ENCODE measurements around the gene ARL3.

ARL3 gene

DNA sequence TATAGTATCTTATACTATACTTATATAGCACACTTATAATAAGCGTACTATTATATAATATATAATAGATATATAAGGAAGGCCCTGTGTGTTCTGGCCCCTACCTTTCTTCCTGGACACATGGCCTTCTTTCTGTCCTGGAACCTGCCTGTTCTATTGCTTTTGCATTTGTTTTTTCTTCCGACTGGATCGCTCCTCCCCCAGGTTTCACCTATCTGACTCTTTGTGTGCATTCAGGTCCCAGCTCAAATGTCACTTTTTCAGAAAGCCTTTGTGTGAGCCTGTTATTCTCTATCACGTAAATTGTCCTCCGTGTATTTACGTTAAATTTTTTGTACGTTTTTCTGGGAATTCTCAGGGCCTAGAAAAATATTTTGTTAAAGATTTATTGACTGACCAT lies 72.8 kb downstream of the ARL3 start:
- Histone ChIP-seq H3K36me3 (ENCODE audit: insufficient read depth) (no peaks in the 10 kb centered on the region), H3K27me3 (ENCODE audit: insufficient read depth, low read depth) (no peaks in the 10 kb centered on the region; the same call in 1 of the 2 replicates), H2AFZ (ENCODE audit: low read depth) (peak overlapping the region; percentile 93), H3K27ac (peak overlapping the region; percentile 8; the same call in 1 of the 2 replicates), H3K4me1 (ENCODE audit: low read depth, poor library complexity, severe bottlenecking) (peaks cover 7% of the 10 kb centered on the region), H3K79me2 (ENCODE audit: insufficient read depth, low read depth) (peaks cover 27% of the 10 kb centered on the region), H3K9ac (peak overlapping the region; percentile 77; the same call in 1 of the 2 replicates), H3K4me2 (peak overlapping the region; percentile 99), H4K20me1 (ENCODE audit: insufficient read depth) (no peaks in the 10 kb centered on the region), H3K4me3 (IDR thresholded peaks at IDR 0.05; ENCODE audit: insufficient read depth, low read depth, low read length) (no peak overlapping the region)
- TF ChIP-seq, protein P1, sequence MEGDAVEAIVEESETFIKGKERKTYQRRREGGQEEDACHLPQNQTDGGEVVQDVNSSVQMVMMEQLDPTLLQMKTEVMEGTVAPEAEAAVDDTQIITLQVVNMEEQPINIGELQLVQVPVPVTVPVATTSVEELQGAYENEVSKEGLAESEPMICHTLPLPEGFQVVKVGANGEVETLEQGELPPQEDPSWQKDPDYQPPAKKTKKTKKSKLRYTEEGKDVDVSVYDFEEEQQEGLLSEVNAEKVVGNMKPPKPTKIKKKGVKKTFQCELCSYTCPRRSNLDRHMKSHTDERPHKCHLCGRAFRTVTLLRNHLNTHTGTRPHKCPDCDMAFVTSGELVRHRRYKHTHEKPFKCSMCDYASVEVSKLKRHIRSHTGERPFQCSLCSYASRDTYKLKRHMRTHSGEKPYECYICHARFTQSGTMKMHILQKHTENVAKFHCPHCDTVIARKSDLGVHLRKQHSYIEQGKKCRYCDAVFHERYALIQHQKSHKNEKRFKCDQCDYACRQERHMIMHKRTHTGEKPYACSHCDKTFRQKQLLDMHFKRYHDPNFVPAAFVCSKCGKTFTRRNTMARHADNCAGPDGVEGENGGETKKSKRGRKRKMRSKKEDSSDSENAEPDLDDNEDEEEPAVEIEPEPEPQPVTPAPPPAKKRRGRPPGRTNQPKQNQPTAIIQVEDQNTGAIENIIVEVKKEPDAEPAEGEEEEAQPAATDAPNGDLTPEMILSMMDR (conservative IDR thresholded peaks at IDR 0.05; ENCODE audit: low read depth, low read length): no peak

DNA sequence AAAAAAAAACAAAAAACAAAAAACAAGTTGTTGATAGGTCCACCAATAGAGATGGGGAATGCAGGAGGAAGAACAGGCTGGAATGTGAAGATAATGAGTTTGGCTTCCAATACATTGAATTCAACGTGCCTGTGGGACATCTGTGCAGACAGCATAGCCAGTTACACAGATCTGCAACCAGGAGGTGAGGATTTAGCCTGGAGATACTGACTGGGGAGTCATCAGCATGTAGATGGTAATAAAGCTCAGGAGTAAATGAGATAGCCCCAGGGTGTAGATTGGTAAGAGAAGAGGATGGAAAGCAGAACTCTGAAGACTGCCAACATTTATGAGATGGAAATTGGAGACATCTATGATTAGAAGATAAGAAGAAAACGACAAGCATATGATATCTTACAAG lies 74.7 kb downstream of the ARL3 start:
- H3K4me3 ChIP-seq (IDR thresholded peaks at IDR 0.05; ENCODE audit: insufficient read depth, low read depth, low read length): no peak overlapping the region
- no peak overlapping the region for H3K27ac ChIP-seq
- no peaks in the 10 kb centered on the region for H3K36me3 ChIP-seq (ENCODE audit: insufficient read depth)
- no peak overlapping the region for H3K9ac ChIP-seq
- H3K27me3 ChIP-seq (ENCODE audit: insufficient read depth, low read depth): no peaks in the 10 kb centered on the region; the same call in 1 of the 2 replicates
- H3K79me2 ChIP-seq (ENCODE audit: insufficient read depth, low read depth): peaks cover 10% of the 10 kb centered on the region
- peaks cover 7% of the 10 kb centered on the region for H3K4me1 ChIP-seq (ENCODE audit: low read depth, poor library complexity, severe bottlenecking)
- no peak overlapping the region for H3K4me2 ChIP-seq
- TF ChIP-seq, protein P1 (conservative IDR thresholded peaks at IDR 0.05; ENCODE audit: low read depth, low read length): no peak
- H2AFZ ChIP-seq (ENCODE audit: low read depth): no peak overlapping the region
- H4K20me1 ChIP-seq (ENCODE audit: insufficient read depth): no peaks in the 10 kb centered on the region

DNA sequence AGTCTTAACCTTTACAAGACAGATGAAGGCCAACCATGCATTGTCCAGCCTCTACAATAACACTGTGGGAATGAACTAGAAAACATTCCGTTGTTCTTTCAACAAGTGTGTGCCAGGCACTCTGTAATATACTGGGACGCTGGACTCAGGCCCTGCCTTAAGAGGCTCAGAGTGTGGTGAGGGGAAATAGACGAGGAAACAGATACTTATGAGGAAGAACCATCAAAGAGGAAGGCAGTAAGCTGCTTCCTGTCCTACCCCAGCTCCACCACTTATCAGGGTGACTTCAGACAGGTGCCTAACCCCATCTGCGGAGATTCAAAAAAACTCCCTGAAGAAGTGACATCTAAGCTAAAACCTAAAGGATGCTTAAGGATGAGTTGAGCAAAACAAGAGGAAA lies 78.8 kb downstream of the ARL3 start:
- no peaks in the 10 kb centered on the region; the same call in 1 of the 2 replicates for H3K27me3 ChIP-seq (ENCODE audit: insufficient read depth, low read depth)
- no peaks in the 10 kb centered on the region for H3K4me1 ChIP-seq (ENCODE audit: low read depth, poor library complexity, severe bottlenecking)
- H3K27ac ChIP-seq: no peak overlapping the region
- TF ChIP-seq, protein P1 (conservative IDR thresholded peaks at IDR 0.05; ENCODE audit: low read depth, low read length): no peak
- H2AFZ ChIP-seq (ENCODE audit: low read depth): no peak overlapping the region
- H3K9ac ChIP-seq: no peak overlapping the region
- no peaks in the 10 kb centered on the region for H3K36me3 ChIP-seq (ENCODE audit: insufficient read depth)
- H3K79me2 ChIP-seq (ENCODE audit: insufficient read depth, low read depth): no peaks in the 10 kb centered on the region
- no peaks in the 10 kb centered on the region for H4K20me1 ChIP-seq (ENCODE audit: insufficient read depth)
- no peak overlapping the region for H3K4me2 ChIP-seq
- no peak overlapping the region for H3K4me3 ChIP-seq (IDR thresholded peaks at IDR 0.05; ENCODE audit: insufficient read depth, low read depth, low read length)

DNA sequence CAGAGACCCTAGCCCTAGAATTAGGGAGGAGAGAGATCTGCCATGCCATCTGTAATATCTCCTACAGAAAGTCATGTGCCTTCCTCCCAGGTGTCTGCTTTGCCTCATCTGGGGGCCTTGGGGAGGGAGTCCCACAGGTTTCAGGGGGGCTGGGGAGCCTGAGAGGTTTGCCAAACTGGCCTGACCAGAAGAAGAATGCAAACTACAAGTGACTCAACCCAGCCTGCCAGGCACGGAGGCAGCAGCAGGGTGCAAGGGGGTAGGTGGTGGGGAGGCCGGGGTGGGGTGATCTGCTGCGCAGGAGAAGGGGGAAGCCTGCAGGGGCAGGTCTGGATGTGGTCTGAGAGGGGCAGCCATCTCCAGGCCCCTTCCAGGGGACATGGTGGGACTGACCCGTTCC lies 79.5 kb downstream of the ARL3 start:
- Histone ChIP-seq H3K4me3 (IDR thresholded peaks at IDR 0.05; ENCODE audit: insufficient read depth, low read depth, low read length) (no peak overlapping the region), H4K20me1 (ENCODE audit: insufficient read depth) (no peaks in the 10 kb centered on the region), H3K36me3 (ENCODE audit: insufficient read depth) (no peaks in the 10 kb centered on the region), H3K79me2 (ENCODE audit: insufficient read depth, low read depth) (no peaks in the 10 kb centered on the region), H3K4me2 (no peak overlapping the region), H3K9ac (no peak overlapping the region), H3K27me3 (ENCODE audit: insufficient read depth, low read depth) (no peaks in the 10 kb centered on the region; the same call in 1 of the 2 replicates), H3K27ac (no peak overlapping the region), H2AFZ (ENCODE audit: low read depth) (no peak overlapping the region), H3K4me1 (ENCODE audit: low read depth, poor library complexity, severe bottlenecking) (no peaks in the 10 kb centered on the region)
- TF ChIP-seq, protein P1 (conservative IDR thresholded peaks at IDR 0.05; ENCODE audit: low read depth, low read length): no peak
